ENCODE results near the gene CHMP4A. TPM values are rescaled to one million over a fixed set of nuclear protein-coding genes. Genes with fewer than 3 reads are reported as not detected.

Gene CHMP4A
- total and polyA plus RNA-seq, 2 of the 13 experiments (the other 11 are each of a cell fraction or from before 2014, with no cell fraction given) = 83.6 to 113 TPM

- TF ChIP-seq USF2 (IDR thresholded peaks at IDR 0.05; ENCODE audit: low read depth, low read length) (no peak), USF2 (CRISPR knock-in tag; IDR thresholded peaks at IDR 0.05; ENCODE audit: borderline replicate concordance) (peak; percentile 85), HMGXB4 (CRISPR knock-in tag; IDR thresholded peaks at IDR 0.05; ENCODE audit: borderline replicate concordance in 1 of 2, low read depth in 1 of 2) (peak; percentile 99 to 100), ZHX2 (IDR thresholded peaks at IDR 0.05; ENCODE audit: low read depth) (peak; percentile 93), ZHX2 (CRISPR knock-in tag; IDR thresholded peaks at IDR 0.05; ENCODE audit: borderline replicate concordance) (peak; percentile 94), KDM2A (CRISPR knock-in tag; IDR thresholded peaks at IDR 0.05; ENCODE audit: borderline replicate concordance, low read depth) (peak; percentile 100), JUN (CRISPR knock-in tag; IDR thresholded peaks at IDR 0.05) (peak; percentile 83), ZNF598 (CRISPR knock-in tag; IDR thresholded peaks at IDR 0.05; ENCODE audit: borderline replicate concordance) (peak; percentile 98), HOXA9 (CRISPR knock-in tag; IDR thresholded peaks at IDR 0.05; ENCODE audit: borderline replicate concordance) (no peak), ZNF749 (CRISPR knock-in tag; IDR thresholded peaks at IDR 0.05; ENCODE audit: borderline replicate concordance) (peak; percentile 98; the same call in 1 of the 2 replicates), ZNF460 (CRISPR knock-in tag; IDR thresholded peaks at IDR 0.05; ENCODE audit: borderline replicate concordance) (no peak), ASH2L (IDR thresholded peaks at IDR 0.05; ENCODE audit: insufficient read length, low read depth, low read length) (peak; percentile 99), AGO2 (optimal IDR thresholded peaks at IDR 0.05; ENCODE audit: low read depth, low read length) (peak; percentile 98), PAWR (CRISPR knock-in tag; IDR thresholded peaks at IDR 0.05; ENCODE audit: borderline replicate concordance) (peak; percentile 97), ZNF629 (CRISPR knock-in tag; conservative IDR thresholded peaks at IDR 0.05) (peak; percentile 45), ZNF256 (CRISPR knock-in tag; conservative IDR thresholded peaks at IDR 0.05) (peak; percentile 94; the same call in 1 of the 2 replicates)
These were observed 17.9 kb downstream of the CHMP4A start, which contains the start of gene TM9SF1 (continued) for GRCh38 chr14:24195186-24196070.

Measured in HepG2 (cell line).